Subcutaneous abdominal adipose tissue (tissue), 5 donors: Measurements from ENCODE around the gene DNAJC18.
A peak's percentile ranks its signal among the peaks of the same experiment; 100 is the strongest.
"Not testable (repeated sequence)": the region's sequence is repeated elsewhere in the genome, so short reads cannot be mapped to it uniquely, and the experiment has no call there.

Experiments
- H3K27ac ChIP-seq: one replicate; pipeline ENCODE4 v1.7.0; 2013; ENCODE audit warnings: low read depth, mild to moderate bottlenecking, inconsistent platforms, low read length, moderate library complexity
- H3K27me3 ChIP-seq, 5 donors: one replicate each; pipeline ENCODE4 v1.7.0; 2013; ENCODE audit warnings: low read length in 5 of 5, inconsistent platforms in 1 of 5; ENCODE audit not compliant: control insufficient read depth in 5 of 5, insufficient read depth in 4 of 5
- H3K36me3 ChIP-seq, 5 donors: one replicate each; pipeline ENCODE4 v1.7.0; 2013; ENCODE audit warnings: low read length in 5 of 5; ENCODE audit not compliant: control insufficient read depth in 5 of 5, insufficient read depth in 5 of 5
- H3K4me1 ChIP-seq, 5 donors: one replicate each; pipeline ENCODE4 v1.7.0; 2013; ENCODE audit warnings: low read length in 5 of 5, mild to moderate bottlenecking in 3 of 5, moderate library complexity in 1 of 5; ENCODE audit not compliant: control insufficient read depth in 5 of 5, insufficient read depth in 5 of 5
- H3K4me3 ChIP-seq, 5 donors: one replicate each; pipeline ENCODE4 v1.7.0; 2013; ENCODE audit warnings: low read length in 5 of 5, low read depth in 1 of 5
- H3K9ac ChIP-seq, 5 donors: one replicate each; pipeline ENCODE4 v1.7.0; 2013; ENCODE audit warnings: low read length in 5 of 5, mild to moderate bottlenecking in 4 of 5, moderate library complexity in 3 of 5
- H3K9me3 ChIP-seq, 5 donors: one replicate each; pipeline ENCODE4 v1.7.0; 2013; ENCODE audit warnings: low read length in 5 of 5; ENCODE audit not compliant: control insufficient read depth in 5 of 5
- donor health status: healthy.
- donor health status: healthy.
- donor health status: healthy.
- donor health status: healthy.
- donor health status: healthy.

The DNAJC18 gene

DNA sequence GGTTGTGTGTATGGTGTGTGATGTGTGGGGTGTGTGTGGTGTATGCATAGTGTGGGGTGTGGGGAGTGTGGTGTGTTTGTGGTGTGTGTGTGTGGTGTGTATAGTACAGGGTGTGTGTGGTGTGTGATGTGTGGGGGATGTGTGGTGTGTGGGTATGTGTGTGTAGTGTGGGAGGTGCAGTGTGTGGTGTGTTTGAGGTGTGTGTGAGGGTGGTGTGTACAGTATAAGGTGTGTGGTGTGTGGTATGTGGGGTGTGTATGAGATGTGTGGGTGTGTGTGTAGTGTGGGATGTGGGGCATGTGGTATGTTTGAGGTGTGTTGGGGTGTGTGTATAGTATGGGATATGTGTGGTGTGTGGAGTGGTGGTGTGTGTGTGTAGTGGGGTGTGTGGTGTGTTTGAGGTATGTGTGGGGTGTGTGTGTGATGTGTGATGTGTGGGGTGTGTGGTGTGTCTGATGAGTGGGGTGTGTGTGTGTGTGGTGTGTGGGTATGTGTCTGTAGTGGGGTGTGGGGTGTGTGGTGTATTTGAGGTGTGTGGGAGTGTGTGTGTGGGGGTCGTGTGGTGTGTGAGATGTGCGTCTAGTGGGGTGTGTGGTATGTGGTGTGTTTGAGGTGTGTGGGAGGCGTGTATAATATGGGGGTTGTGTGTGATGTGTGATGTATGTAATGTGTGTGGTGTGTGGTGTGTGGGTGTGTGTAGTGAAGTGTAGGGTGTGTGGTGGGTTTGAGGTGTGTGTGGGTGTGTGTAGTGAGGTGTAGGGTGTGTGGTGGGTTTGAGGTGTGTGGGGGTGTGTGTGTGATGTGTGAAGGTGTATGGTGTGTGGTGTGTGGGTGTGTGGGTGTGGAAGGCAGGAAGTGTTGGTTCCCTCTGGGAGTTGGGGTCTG lies 14.6 kb upstream of the DNAJC18 start:
- Histone ChIP-seq H3K27ac (no peak overlapping the region), H3K27me3 (no peaks in the 10 kb centered on the region), H3K9me3 (no peaks in the 10 kb centered on the region), H3K4me3 (no peak overlapping the region), H3K9ac (no peak overlapping the region), H3K4me1 (peaks cover 0 to 4% (median 1%) of the 10 kb centered on the region in 5 donors), H3K36me3 (peaks cover 0 to 51% (median 36%) of the 10 kb centered on the region in 5 donors)

DNA sequence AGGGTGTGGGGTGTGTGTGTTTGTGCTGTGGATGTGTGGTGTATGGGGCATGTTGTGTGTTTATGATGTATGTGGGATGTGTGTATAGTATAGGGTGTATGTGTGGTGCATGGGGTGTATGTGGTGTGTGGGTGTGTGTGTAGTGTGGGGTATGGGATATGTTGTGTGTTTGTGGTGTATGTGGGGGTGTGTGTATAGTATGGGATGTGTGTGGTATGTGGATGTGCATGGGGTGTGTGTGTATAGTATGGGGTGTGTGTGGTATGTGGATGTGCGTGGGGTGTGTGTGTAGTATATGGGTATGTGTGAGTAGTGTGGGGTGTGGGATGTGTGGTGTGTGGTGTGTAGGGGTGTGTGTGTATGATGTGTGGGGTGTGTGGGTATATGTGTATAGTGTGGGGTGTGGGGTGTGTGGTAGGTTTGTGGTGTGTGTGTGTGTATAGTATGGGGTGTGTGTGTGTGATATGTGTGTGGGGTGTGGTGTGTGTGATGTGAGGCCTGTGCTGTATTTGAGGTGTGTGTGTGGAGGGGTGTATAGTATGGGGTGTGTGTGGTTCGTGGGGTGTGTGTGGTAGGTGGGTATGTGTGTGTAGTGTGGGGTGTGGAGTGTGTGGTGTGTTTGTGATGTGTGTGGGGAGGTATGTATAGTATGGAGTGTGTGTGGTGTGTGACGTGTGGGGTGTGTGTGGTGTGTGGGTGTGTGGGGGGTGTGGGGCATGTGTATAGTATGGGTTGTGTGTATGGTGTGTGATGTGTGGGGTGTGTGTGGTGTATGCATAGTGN lies 12.7 kb upstream of the DNAJC18 start:
- H3K36me3 ChIP-seq, result peaks cover 0 to 49% (median 31%) of the 10 kb centered on the region in 5 donors
- no peak overlapping the region for H3K4me3 ChIP-seq
- H3K27ac ChIP-seq, result no peak overlapping the region
- no peaks in the 10 kb centered on the region for H3K9me3 ChIP-seq
- no peaks in the 10 kb centered on the region for H3K27me3 ChIP-seq
- H3K9ac ChIP-seq, result no peak overlapping the region
- no peaks in the 10 kb centered on the region for H3K4me1 ChIP-seq

DNA sequence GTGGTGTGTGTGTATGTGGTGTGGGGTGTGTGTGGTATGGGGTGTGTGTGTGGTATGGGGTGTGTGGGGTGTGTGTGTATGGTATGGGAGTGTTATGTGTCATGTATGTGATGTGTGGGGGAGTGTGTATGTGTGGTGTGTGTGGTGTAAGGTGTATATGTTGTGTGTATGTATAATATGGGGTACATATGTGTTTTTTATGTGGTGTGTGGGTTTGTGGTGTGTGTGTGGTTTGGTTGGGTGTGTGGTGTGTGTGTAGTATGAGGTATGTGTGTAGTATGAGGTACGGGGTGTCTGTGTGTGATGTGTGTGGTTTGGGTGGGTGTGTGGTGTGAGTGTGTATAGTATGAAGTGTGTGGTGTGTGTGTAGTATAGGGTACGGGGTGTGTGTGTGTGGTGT lies 11.9 kb upstream of the DNAJC18 start:
- H3K9me3 ChIP-seq, result no peaks in the 10 kb centered on the region
- no peak overlapping the region for H3K9ac ChIP-seq
- no peaks in the 10 kb centered on the region for H3K27me3 ChIP-seq
- no peak overlapping the region for H3K4me3 ChIP-seq
- peaks cover 0 to 45% (median 28%) of the 10 kb centered on the region in 5 donors for H3K36me3 ChIP-seq
- no peak overlapping the region for H3K27ac ChIP-seq
- no peaks in the 10 kb centered on the region for H3K4me1 ChIP-seq

DNA sequence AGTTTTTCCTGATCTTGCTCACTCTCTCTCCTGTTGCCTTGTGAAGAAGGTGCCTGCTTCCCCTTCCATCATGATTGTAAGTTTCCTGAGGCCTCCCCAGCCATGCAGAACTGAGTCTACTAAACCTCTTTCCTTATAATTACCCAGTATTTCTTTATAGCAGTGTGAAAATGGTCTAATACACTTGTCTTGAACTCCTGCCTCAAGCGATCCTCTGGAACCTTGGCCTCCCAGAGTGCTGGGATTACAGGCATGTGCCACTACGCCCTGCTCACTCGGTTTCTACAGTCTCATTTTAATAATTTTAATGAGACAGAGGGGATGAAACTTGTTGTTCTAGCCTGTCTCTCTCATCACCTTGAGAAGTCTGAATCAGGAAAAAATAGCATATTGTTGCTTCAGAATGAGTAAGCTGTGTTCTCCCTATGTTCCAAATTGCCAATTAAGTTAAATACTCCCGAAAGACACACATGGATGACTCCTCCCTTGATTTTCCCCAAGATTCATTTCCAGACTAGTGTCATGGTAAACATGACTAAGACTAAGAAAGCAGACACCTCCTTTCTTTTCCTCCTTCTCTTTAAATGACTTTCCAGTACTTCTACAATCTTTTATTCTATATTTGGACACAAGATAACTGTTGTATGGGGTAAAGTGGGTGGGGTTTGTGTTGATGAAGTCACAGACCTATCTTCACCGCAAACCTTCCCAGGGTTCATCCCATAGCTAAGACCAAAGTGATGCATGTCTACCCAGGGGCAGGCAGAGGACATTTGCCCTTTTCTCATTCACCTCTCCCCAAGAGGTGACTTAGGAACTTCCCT lies 7.8 kb upstream of the DNAJC18 start:
- no peak overlapping the region for H3K27ac ChIP-seq
- peaks cover 0 to 5% (median 0%) of the 10 kb centered on the region in 5 donors for H3K4me1 ChIP-seq
- H3K9ac ChIP-seq, result no peak overlapping the region
- no peaks in the 10 kb centered on the region for H3K27me3 ChIP-seq
- H3K9me3 ChIP-seq, result no peaks in the 10 kb centered on the region
- H3K4me3 ChIP-seq, result no peak overlapping the region
- H3K36me3 ChIP-seq, result peaks cover 0 to 24% (median 10%) of the 10 kb centered on the region in 5 donors

DNA sequence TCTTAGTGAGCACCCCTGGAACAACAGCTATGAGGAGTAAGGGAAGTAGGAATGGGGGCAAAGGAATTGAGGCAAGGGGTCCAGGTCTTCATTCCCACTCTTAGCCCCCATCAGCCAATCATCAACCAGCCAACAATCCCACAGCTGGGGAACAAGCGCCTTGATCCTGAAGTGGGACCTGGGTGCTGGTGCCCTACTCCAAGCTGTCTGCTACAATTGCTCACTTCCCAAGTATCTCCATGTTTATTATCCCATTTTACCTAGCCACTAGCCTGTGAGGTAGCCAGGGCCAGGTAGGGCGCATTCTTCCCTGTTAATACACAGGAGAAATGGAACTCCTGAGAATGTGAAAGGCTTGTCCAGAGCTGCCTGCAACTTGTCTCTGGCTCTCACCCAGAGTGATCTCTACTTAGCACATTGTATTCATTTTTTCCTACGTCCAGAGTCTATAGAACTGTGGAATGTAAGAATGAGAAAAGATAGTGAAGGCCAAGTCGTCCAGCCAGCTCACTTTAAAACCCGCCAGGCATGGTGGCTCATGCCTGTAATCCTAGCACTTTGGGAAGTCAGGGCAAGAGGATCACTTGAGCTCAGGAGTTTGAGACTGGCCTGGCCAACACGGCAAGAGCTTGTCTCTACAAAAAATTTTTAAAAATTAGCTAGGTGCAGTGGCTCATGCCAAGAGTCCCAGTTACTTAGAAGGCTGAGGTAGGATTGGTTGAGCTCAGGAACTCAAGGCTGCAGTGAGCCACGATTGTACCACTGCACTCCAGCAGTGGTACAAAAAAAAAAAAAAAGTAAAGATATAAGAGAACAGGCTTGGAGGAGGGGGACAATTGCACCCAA lies 6.2 kb upstream of the DNAJC18 start:
- Histone ChIP-seq H3K4me3 (no peak overlapping the region), H3K36me3 (peaks cover 0 to 9% (median 0%) of the 10 kb centered on the region in 5 donors), H3K27ac (no peak overlapping the region), H3K4me1 (peaks cover 0 to 5% (median 0%) of the 10 kb centered on the region in 5 donors), H3K27me3 (no peaks in the 10 kb centered on the region), H3K9ac (no peak overlapping the region), H3K9me3 (no peaks in the 10 kb centered on the region)

DNA sequence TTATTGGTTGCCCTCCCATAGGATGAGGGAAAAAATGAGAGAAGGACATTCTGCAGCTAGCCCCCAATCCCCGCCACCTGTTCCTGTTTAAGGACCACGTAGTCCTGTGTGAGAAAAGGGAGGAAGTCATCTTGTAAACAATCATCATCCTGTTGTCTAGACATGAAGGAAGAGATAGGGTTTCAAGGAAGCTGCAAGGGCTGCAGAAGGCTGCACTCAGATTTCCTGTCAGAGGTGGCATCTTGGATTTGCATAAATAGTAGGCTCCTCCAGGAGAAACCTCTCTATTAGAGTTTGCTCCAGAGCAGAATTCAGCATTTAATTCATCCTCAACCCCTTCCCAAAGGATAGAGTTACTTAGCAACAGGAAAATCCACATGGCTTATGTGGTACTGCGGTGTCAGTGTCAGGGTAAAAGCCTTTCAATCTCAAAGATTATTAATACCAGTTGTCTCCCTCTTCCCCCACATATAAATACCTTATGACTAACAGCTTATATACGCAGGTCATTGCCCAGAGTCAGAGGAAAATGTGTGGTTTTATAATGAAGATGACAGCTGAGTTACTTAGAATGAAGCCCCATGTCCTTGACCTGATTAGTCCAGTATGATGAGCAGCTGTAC lies 4.6 kb upstream of the DNAJC18 start:
- Histone ChIP-seq H3K36me3 (peaks cover 0 to 9% (median 0%) of the 10 kb centered on the region in 5 donors), H3K27ac (no peak overlapping the region), H3K4me1 (peaks cover 4 to 10% (median 6%) of the 10 kb centered on the region in 5 donors), H3K9ac (no peak overlapping the region), H3K4me3 (no peak overlapping the region), H3K27me3 (no peaks in the 10 kb centered on the region), H3K9me3 (no peaks in the 10 kb centered on the region)

DNA sequence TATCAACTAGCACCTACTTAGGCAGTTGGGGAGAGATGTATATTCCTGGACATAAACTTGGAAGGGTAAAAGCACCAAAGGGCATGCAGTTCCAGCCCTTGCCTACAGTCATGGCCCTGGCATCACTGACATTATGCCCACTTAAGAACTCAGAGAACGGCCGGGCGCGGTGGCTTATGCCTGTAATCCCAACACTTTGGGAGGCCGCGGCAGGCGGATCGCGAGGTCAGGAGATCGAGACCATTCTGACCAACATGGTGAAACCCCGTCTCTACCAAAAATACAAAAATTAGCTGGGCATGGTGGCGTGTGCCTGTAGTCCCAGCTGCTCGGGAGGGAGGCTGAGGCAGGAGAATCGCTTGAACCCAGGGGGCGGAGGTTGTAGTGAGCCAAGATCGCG lies 1.1 kb upstream of the DNAJC18 start:
- not testable (repeated sequence) for H3K27ac ChIP-seq, H3K9ac ChIP-seq, H3K36me3 ChIP-seq, H3K4me3 ChIP-seq, H3K27me3 ChIP-seq, H3K9me3 ChIP-seq
- peaks cover 4 to 15% (median 12%) of the 10 kb centered on the region in 5 donors for H3K4me1 ChIP-seq

DNA sequence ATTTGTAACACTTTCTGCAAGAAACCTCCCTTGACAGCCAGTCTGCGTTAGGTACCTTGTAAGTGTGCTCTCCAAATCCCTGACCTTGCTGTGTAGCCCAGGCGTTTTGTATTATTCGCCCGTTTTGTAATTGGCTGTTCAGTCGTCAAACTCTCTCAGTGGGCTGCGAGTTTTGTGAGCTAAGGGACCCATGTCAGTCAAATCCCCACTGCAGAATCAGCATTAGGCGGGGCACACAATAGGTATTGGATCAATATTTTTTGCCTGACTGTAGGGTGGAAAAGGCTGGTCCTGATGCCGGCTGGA lies 665 bp downstream of the DNAJC18 start:
- H3K9me3 ChIP-seq, result no peaks in the 10 kb centered on the region
- peak overlapping the region in 2 of 5 donors; percentile 43 to 76 for H3K9ac ChIP-seq
- peak overlapping the region; percentile 84 to 96 (median 93) for H3K4me3 ChIP-seq
- H3K27ac ChIP-seq, result no peak overlapping the region
- H3K36me3 ChIP-seq, result peaks cover 0 to 3% (median 0%) of the 10 kb centered on the region in 5 donors
- H3K27me3 ChIP-seq, result no peaks in the 10 kb centered on the region
- peaks cover 4 to 14% (median 11%) of the 10 kb centered on the region in 5 donors for H3K4me1 ChIP-seq

DNA sequence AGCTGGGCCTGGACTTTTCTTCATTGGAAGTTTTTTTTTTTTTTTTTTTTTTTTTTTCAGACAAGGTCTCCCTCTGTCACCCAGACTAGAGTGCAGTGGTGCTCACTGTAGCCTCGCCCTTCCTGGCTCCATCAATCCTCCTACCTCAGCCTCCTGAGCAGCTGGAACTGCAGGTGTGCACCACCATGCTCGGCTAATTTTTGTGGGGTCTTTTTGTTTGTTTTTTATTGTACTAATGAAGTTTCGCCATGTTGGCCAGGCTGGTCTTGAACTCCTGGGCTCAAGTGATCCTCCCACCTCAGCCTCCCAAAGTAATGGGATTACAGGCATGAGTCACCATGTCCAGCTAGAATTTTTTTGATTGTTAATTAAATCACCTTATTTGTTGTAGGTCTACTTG lies 3.6 kb downstream of the DNAJC18 start:
- no peaks in the 10 kb centered on the region for H3K27me3 ChIP-seq
- peaks cover 0 to 7% (median 3%) of the 10 kb centered on the region in 5 donors for H3K36me3 ChIP-seq
- H3K4me1 ChIP-seq, result peaks cover 4 to 14% (median 11%) of the 10 kb centered on the region in 5 donors
- no peaks in the 10 kb centered on the region for H3K9me3 ChIP-seq
- no peak overlapping the region for H3K9ac ChIP-seq
- no peak overlapping the region for H3K27ac ChIP-seq
- H3K4me3 ChIP-seq, result no peak overlapping the region
